Peyer's patch (tissue), 4 donors: Measurements from ENCODE around the gene HS6ST1. TPM values are rescaled to one million over a fixed set of nuclear protein-coding genes. Genes with fewer than 3 reads are reported as not detected.

Experiments used
- DNase-seq, 3 donors: peaks; one replicate each; pipeline ENCODE4 v3.0.0-alpha.2; 2017 to 2019
- H3K27ac ChIP-seq, 4 donors: fragments of 200-600 bp; sonication (generic); one replicate each; pipeline ENCODE4 v1.5.1; 2016 to 2019
- H3K27me3 ChIP-seq, 2 donors: fragments of 200-600 bp; sonication (generic); one replicate each; pipeline ENCODE4 v1.5.1; 2019
- H3K36me3 ChIP-seq, 3 donors: fragments of 200-600 bp; sonication (generic); one replicate each; pipeline ENCODE4 v1.5.1; 2016 to 2019
- H3K4me1 ChIP-seq, 4 donors: fragments of 200-600 bp; sonication (generic); one replicate each; pipeline ENCODE4 v1.5.1; 2016 to 2019
- H3K4me3 ChIP-seq, 4 donors: fragments of 200-600 bp; sonication (generic); 1 replicate in 3 of 4; 2 replicates in 1 of 4; pipeline ENCODE4 v1.5.1; 2016 to 2019; ENCODE audit warnings: mild to moderate bottlenecking in 1 of 4
- H3K9me3 ChIP-seq, 4 donors: fragments of 200-600 bp; sonication (generic); one replicate each; pipeline ENCODE4 v1.5.1; 2016 to 2019; ENCODE audit warnings: mild to moderate bottlenecking in 1 of 4
- CTCF ChIP-seq, 6 experiments: fragments of 450-650 bp in 4 of 6; fragments of 200-600 bp in 2 of 6; sonication (generic) in 1 of 6; IDR thresholded peaks; one replicate each; pipeline ENCODE4 v1.5.1; 2017 to 2019; ENCODE audit warnings: antibody characterized with exemption in 6 of 6, mild to moderate bottlenecking in 3 of 6, moderate library complexity in 1 of 6
- POLR2A ChIP-seq, 2 donors: fragments of 450-650 bp; IDR thresholded peaks; one replicate each; pipeline ENCODE4 v1.5.1; 2017; ENCODE audit warnings: antibody characterized with exemption in 2 of 2, mild to moderate bottlenecking in 2 of 2, moderate library complexity in 2 of 2
- total RNA-seq, 4 donors: library from RNA; depleted of rRNA; stranded (reverse); fragments of >200 nt; gene quantifications; one replicate each; pipeline ENCODE4 v1.1.0, GENCODE V29; 2016

Gene HS6ST1
- total RNA-seq, 4 donors from 2014 or later: 16.5 to 52.0 (median 40.2) TPM

- H3K4me3 ChIP-seq: peak overlapping the region in 2 of 4 donors; percentile 69 to 82
- DNase-seq: peak in 2 of 3 donors; percentile 13 to 43
- TF ChIP-seq CTCF (IDR thresholded peaks at IDR 0.05): no peak
- TF ChIP-seq POLR2A (IDR thresholded peaks at IDR 0.05): no peak
- H3K9me3 ChIP-seq: no peaks in the 10 kb centered on the region
- H3K27me3 ChIP-seq: no peaks in the 10 kb centered on the region
- H3K27ac ChIP-seq: peak overlapping the region in 2 of 4 donors; percentile 22 to 53
- H3K36me3 ChIP-seq: no peaks in the 10 kb centered on the region
- peaks cover 0 to 28% (median 12%) of the 10 kb centered on the region in 4 donors for H3K4me1 ChIP-seq
These were observed 3.4 kb downstream of the HS6ST1 start for GRCh38 chr2:128315122-128315828.

GRCh38 chr2:128314348-128315121 lies 4.1 kb downstream of the HS6ST1 start:
- no peaks in the 10 kb centered on the region for H3K9me3 ChIP-seq
- peak overlapping the region in 2 of 4 donors; percentile 6 to 69 for H3K4me3 ChIP-seq
- no peaks in the 10 kb centered on the region for H3K27me3 ChIP-seq
- peaks cover 0 to 33% (median 12%) of the 10 kb centered on the region in 4 donors for H3K4me1 ChIP-seq
- TF ChIP-seq POLR2A (IDR thresholded peaks at IDR 0.05) (no peak), CTCF (IDR thresholded peaks at IDR 0.05) (no peak)
- peak; percentile 11 to 43 (median 41) for DNase-seq
- H3K36me3 ChIP-seq: no peaks in the 10 kb centered on the region
- peak overlapping the region in 2 of 4 donors; percentile 22 to 53 for H3K27ac ChIP-seq

GRCh38 chr2:128313931-128314347 lies 4.7 kb downstream of the HS6ST1 start:
- TF ChIP-seq POLR2A (IDR thresholded peaks at IDR 0.05): no peak
- TF ChIP-seq CTCF (IDR thresholded peaks at IDR 0.05): no peak
- peaks cover 0 to 33% (median 9%) of the 10 kb centered on the region in 4 donors for H3K4me1 ChIP-seq
- DNase-seq: peak in 1 of 3 donors; percentile 10

GRCh38 chr2:128313091-128313836 lies 5.4 kb downstream of the HS6ST1 start:
- no peak overlapping the region for H3K4me3 ChIP-seq
- H3K27ac ChIP-seq: peak overlapping the region in 1 of 4 donors; percentile 8
- H3K27me3 ChIP-seq: no peaks in the 10 kb centered on the region
- DNase-seq: peak in 2 of 3 donors; percentile 12 to 38
- TF ChIP-seq CTCF (IDR thresholded peaks at IDR 0.05): peak in 2 of 6 experiments; percentile 7 to 19
- TF ChIP-seq POLR2A (IDR thresholded peaks at IDR 0.05): no peak
- H3K4me1 ChIP-seq: peaks cover 0 to 39% (median 9%) of the 10 kb centered on the region in 4 donors
- H3K36me3 ChIP-seq: no peaks in the 10 kb centered on the region
- H3K9me3 ChIP-seq: no peaks in the 10 kb centered on the region

More at GRCh38 chr2:128313931-128314347, 4.7 kb downstream of the HS6ST1 start:
- H3K27ac ChIP-seq: no peak overlapping the region
- no peaks in the 10 kb centered on the region for H3K36me3 ChIP-seq
- H3K4me3 ChIP-seq: no peak overlapping the region
- H3K9me3 ChIP-seq: no peaks in the 10 kb centered on the region
- H3K27me3 ChIP-seq: no peaks in the 10 kb centered on the region

- Histone ChIP-seq H3K36me3 (no peaks in the 10 kb centered on the region), H3K9me3 (no peaks in the 10 kb centered on the region), H3K27me3 (no peaks in the 10 kb centered on the region), H3K27ac (no peak overlapping the region), H3K4me3 (no peak overlapping the region), H3K4me1 (peaks cover 0 to 47% (median 9%) of the 10 kb centered on the region in 4 donors)
- DNase-seq: peak in 2 of 3 donors; percentile 6 to 28
- no peak for TF ChIP-seq CTCF (IDR thresholded peaks at IDR 0.05)
These were observed 6.3 kb downstream of the HS6ST1 start for GRCh38 chr2:128312411-128312810.
